GM19467 (cell line): ENCODE measurements around the gene SKP1.
"Not testable (repeated sequence)": the region's sequence is repeated elsewhere in the genome, so short reads cannot be mapped to it uniquely, and the experiment has no call there.

Experiments used
- ATAC-seq: cut with Tn5 transposase; IDR thresholded peaks from one replicate; pipeline ENCODE4 v1.9.1; 2021; ENCODE audit warnings: mild to moderate bottlenecking, moderate library complexity; ENCODE audit not compliant: unreplicated experiment

The SKP1 gene

DNA sequence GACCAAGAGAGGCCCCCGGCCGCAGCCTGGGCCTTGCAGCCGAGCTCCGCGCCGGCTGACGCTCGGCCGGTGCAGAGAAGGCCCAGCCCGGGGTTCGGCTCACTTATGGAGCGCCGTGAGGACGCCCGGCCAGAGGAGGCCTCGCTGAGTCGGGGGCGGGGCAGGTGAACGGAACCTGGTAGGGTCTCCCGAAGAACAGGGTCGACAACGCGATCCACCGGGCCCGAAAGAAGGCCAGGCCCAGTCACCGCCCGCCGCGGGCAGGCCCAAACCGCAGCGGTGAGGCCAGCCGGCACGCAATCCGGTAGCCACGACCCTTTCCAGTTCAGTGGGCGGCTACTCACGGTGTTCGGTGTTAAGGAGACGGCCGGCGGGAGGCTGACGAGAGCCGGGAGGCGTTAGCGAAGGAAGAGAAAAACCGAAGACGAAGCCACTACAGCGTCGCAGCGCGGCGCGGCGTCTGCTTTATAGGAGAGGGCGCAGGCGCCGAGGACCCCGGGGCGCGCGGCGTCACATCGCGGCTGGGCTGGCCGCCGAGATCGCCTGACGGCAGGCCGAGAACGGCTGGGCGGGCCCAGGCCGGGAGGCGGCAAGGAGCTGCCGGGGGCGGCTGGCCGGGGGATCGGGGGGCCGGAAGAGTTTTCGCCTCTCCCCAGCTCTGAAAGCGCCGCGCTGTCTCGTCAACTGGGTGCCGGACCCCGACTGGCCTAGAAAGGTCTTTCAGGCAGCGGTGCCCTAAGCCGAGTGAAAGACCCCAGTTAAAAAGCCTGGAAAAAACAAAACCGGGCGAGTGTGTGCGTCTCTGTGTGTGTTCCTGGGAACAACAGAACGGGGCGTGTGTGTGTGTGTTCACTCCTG is at the start of gene SKP1:
Gene SKP1 (minus strand): TSS at position 440 of the 858 bp plus-strand sequence. CDS start 2,928 bp downstream, outside the sequence.
- ATAC-seq = peak; percentile 76

GRCh38 chr5:134225780-134226440 is 49.2 kb upstream of the SKP1 start, which contains the start of gene PPP2CA:
Gene PPP2CA (minus strand): TSS chr5:134226073. CDS start chr5:134225861, 212 bp downstream.
- peak; percentile 79 for ATAC-seq

DNA sequence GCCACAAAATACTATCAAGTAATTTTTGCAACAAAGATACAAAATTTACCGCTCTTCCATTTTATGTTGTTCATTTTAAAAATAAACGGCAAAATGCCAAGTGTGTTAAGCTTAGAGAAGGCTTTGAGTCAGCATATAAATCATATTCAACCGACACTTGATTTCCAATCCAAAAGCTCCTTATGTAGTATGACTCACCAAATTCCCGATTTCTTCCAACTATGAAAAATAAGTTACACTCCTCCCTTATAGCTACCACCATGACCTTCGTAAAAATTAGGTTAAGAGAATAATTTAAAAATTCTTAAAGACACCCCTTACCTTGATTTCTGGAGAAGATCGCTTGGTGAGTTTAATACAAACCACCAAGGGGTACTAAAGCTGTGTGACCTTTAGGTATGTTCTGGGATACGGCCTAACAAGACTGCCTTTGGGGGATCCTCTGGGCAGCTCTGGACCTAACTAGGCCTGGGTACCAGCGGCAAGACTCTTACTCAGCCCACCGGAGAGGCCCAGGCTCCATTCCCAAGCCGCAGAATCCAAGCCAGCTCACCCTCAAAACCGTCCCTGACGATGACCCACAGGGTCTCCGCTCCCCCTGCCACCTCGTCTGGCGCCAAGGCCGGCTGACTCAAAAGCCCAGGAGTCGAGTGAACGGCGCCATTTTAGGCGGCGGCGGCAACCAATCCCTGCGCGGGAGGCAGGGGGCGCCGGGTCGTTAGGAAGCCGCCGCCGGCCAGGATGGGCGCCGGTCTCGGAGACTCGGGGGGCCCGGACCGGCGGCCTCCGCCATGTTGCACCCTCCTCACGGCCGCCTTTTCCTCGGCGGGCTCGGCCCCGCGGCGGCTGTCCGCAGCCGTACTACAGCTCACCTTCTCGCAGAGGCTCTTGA is 48.4 kb upstream of the SKP1 start:
- peak; percentile 28 for ATAC-seq

DNA sequence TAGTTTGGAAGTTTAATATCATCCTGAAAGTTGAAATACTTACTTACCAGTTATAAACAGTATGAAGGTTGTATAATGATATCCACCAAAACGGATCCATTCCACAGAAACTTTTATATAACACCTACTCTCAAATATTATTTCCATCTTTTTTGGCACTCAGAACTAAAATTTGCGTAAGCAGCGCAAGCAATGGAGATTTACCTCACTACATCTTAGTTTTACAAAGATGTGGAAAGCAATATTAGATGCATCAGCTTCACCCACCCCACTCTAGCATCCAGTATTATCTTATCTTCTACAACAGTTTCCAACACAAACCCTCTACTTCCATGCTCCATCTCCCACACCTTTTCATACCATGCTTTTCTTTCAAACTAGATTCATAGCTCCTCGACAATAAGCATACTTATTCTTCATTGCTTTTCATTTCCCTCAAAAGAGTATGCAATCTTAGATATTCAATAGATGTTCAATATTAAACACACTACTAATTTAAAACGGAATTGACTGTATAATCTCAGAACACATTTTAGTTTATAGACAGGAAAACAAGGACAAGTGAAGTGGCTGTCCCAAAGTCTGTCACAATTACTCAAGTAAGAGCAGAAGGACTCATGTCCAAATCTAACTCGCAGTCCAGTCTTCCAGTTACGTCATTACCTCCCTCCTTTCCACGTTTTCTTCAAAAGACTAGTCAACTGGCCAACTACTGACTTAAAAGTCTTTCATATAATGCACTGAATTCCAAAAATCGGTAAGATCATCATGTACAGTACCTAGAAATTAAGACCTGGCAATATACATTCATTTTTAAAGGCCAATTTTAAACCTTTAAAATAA is 46.9 kb upstream of the SKP1 start:
- ATAC-seq = no peak

DNA sequence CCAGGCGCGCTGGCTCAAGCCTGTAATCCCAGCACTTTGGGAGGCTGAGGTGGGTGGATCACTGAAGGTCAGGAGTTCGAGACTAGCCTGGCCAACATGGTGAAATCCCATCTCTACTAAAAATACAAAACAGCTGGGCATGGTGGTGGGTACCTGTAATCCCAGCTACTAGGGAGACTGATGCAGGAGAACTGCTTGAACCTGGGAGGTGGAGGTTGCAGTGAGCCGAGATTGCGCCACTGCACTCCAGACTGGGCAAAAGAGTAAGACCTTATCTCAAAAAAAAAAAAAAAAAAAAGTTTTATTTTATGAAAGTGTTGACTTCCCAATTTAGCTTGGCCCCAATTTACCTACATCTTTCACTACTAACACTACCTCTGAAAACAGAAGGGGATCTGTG is 44.9 kb upstream of the SKP1 start:
- not testable (repeated sequence) for ATAC-seq

GRCh38 chr5:134215757-134216156 is 39.0 kb upstream of the SKP1 start:
- ATAC-seq = no peak

DNA sequence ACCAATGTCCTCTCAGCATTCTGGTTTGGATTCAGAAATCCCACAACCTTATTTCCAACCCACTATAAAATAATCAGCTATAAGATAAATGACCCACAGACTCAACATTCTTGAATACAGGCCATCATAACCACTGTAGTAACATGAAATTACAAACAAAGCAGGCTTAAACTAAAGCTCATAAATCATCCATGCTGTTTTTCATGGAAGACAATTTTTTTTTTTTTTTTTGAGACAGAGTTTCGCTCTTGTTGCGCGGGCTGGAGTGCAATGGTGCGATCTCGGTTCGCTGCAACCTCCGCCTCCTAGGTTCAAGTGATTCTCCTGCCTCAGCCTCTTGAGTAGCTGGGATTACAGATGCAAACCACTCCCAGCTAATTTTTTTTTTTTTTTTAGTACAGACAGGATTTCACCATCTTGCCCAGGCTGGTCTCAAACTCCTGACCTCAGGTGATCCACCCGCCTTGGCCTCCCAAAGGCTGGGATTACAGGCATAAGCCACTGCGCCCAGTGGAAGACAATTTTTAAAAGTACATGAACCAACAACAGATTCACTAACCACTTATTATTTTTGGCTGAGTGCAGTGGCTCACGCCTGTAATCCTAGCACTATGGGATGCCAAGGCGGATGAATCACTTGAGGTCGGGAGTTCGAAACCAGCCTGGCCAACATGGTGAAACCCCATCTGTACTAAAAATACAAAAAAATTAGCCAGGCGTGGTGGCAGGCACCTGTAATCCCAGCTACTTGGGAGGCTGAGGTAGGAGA is 34.7 kb upstream of the SKP1 start:
- not testable (repeated sequence) for ATAC-seq

GRCh38 chr5:134209477-134210245 is 32.9 kb upstream of the SKP1 start:
- ATAC-seq = no peak

GRCh38 chr5:134207696-134208095 is 30.9 kb upstream of the SKP1 start:
- ATAC-seq = no peak

GRCh38 chr5:134206627-134207160 is 29.9 kb upstream of the SKP1 start:
- ATAC-seq = no peak

DNA sequence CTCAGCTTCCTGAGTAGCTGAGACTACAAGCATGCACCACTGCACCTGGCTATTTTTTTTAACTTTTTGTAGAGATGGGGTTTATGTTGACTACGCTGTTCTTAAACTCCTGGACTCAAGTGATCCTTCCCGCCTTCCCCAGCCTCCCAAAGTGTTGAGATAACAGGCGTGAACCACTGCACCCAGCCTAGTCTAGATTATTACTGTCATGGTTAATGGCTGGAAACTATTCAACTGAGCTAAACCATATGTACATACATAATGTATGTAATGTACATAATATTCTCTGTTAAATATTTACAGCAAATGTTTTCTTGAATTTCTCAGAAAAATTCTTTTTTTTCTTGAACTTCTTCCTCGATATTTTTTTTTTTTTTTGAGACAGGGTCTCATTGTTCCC is 27.8 kb upstream of the SKP1 start:
- ATAC-seq = no peak

- no peak for ATAC-seq
Observed at GRCh38 chr5:134203630-134204029, 26.9 kb upstream of the SKP1 start.

- no peak for ATAC-seq
Observed at GRCh38 chr5:134195666-134196065, 18.9 kb upstream of the SKP1 start.

GRCh38 chr5:134189031-134189430 is 12.3 kb upstream of the SKP1 start:
- no peak for ATAC-seq

DNA sequence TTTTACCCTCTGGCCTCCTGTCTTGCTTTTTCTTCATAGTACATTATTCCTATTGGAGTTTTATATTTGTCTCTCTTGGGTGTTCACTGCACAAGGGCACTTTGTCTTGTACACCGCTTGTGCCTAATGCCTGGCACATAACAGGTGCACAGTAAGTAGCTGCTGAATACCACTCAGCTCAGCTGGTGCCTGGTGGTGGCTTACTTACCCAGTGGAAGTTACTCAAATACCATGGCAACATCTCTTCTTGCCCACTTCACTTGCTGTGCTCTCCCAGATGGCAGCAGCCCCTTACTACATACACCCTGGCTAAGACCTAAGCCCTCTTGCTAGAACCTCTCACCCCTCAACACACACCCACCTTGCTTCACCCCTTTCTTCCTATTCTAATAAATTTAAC is 11.3 kb upstream of the SKP1 start:
- no peak for ATAC-seq

DNA sequence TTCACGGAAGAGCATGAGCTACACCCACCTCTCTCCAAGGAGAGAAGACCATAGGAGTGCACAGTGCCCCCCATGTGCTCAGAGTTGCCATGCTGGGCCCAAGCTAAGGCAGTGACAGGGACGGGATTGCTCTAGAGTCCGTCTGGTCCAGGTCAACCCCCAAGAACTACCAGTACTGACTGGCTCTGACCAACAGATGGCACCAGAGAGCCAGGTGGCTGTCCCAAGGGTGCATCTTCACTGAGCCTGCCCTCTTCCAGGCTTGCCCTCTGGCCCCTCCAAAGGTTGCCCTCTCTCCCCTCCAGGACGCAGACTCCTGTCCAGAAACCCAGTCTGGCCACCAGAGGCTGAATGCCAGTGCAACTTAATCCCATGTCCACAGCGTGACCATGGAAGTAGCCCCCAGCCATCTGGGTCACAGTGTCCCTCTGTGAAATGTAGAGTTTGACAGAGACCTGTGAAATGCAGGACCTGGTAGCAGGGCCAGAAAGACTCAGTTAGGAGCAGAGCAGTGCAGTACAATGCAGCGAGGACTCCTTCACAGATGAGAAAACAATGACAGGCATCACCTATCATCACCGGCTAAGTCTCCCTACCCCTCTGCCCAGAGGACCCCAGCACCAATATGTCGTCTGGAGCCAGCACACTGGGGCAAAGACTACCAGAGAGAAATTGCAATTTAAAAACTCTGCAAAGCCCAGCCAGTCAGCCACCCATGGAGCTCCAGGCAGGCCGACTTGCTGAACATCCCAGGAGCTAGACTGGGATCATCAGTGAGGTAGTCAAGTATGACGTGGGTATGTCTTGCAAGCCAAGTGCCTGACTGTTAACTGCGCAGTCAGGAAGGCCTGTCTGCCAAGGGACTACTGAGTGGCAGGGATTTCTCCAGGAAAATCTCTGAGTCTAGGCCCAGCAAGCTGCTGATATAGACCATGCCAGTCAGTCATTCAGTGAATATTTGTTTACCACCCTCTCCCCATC is 7.7 kb upstream of the SKP1 start:
- ATAC-seq = peak; percentile 89

- no peak for ATAC-seq
Observed at GRCh38 chr5:134183481-134183880, 6.7 kb upstream of the SKP1 start.
